Measurements from ENCODE around the gene SPART.

Gene SPART

GRCh38 chr13:36354842-36355623 lies 8.8 kb upstream of the SPART start:
- H3K4me3 ChIP-seq (ENCODE audit: low read length): no peak overlapping the region
- no peak for DNase-seq (ENCODE audit: low read depth)
- TF ChIP-seq, protein P1, sequence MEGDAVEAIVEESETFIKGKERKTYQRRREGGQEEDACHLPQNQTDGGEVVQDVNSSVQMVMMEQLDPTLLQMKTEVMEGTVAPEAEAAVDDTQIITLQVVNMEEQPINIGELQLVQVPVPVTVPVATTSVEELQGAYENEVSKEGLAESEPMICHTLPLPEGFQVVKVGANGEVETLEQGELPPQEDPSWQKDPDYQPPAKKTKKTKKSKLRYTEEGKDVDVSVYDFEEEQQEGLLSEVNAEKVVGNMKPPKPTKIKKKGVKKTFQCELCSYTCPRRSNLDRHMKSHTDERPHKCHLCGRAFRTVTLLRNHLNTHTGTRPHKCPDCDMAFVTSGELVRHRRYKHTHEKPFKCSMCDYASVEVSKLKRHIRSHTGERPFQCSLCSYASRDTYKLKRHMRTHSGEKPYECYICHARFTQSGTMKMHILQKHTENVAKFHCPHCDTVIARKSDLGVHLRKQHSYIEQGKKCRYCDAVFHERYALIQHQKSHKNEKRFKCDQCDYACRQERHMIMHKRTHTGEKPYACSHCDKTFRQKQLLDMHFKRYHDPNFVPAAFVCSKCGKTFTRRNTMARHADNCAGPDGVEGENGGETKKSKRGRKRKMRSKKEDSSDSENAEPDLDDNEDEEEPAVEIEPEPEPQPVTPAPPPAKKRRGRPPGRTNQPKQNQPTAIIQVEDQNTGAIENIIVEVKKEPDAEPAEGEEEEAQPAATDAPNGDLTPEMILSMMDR (conservative IDR thresholded peaks at IDR 0.05; ENCODE audit: low read length): no peak

- no peak overlapping the region for H3K4me3 ChIP-seq (ENCODE audit: low read length)
- DNase-seq (ENCODE audit: low read depth): peak; percentile 83
- TF ChIP-seq, protein P1 (conservative IDR thresholded peaks at IDR 0.05; ENCODE audit: low read length): no peak
Measured at GRCh38 chr13:36353001-36353400, 6.8 kb upstream of the SPART start.

DNA sequence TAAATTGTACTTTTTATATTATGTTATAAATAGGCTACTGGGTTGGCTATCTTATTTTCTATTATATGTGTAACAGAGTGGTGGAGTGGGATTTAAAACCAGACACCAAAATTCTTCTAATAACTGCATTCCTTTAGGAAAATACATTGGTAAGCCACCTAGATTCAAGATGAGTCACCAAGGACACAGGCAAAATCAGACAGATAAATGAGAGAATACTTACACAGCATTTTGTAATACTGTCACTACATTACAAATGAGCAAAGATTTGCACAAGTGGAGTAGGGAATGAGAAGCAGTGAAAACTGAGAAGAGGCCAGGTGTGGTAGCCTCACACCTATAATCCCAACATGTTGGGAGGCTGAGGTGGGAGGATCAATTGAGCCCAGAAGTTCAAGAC lies 6.2 kb upstream of the SPART start:
- TF ChIP-seq, protein P1 (conservative IDR thresholded peaks at IDR 0.05; ENCODE audit: low read length): no peak

GRCh38 chr13:36347531-36348210 lies 1.5 kb upstream of the SPART start:
- no peak for DNase-seq (ENCODE audit: low read depth)
- TF ChIP-seq, protein P1 (conservative IDR thresholded peaks at IDR 0.05; ENCODE audit: low read length): no peak
- no peak overlapping the region for H3K4me3 ChIP-seq (ENCODE audit: low read length)

More for the DNA sequence above, 6.2 kb upstream of the SPART start:
- no peak overlapping the region for H3K4me3 ChIP-seq (ENCODE audit: low read length)
- peak; percentile 70 for DNase-seq (ENCODE audit: low read depth)

GRCh38 chr13:36345438-36346221 lies 564 bp downstream of the SPART start:
- H3K4me3 ChIP-seq (ENCODE audit: low read length): peak overlapping the region; percentile 89
- DNase-seq (ENCODE audit: low read depth): peak; percentile 91
- TF ChIP-seq, protein P1 (conservative IDR thresholded peaks at IDR 0.05; ENCODE audit: low read length): no peak

GRCh38 chr13:36344886-36345437 lies 1.2 kb downstream of the SPART start:
- peak overlapping the region; percentile 89 for H3K4me3 ChIP-seq (ENCODE audit: low read length)
- DNase-seq (ENCODE audit: low read depth): no peak
- TF ChIP-seq, protein P1 (conservative IDR thresholded peaks at IDR 0.05; ENCODE audit: low read length): no peak
